HTERT RPE-1 (cell line): ENCODE measurements around the gene OR52D1.

Experiments used
- in situ Hi-C: fragments of 300-500 bp; cut with MboI; formaldehyde crosslinking; loops from 4 replicates; pipeline ENCODE4 v1.14.3; 2020; ENCODE audit warnings: low sequenced_read_pairs

The OR52D1 gene

DNA sequence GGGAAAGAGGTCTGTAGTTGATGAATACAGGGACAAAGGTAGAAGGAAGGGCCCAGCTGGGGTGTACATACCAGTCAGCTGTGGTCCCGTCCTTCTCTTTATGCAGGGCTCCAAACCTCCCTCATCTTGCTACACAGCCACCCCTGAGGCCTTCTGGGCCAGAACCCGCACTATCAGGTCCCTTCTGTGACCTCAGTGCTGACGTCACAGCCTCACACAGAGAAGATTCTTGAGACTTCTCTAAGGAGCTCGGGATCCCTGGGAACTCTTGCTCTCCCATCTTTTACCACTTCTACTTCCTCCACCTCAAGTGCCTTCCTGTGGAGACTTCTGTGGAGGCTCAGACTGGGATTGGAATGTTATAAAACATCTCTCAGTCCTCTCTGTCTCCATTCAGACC lies 21.3 kb downstream of the OR52D1 start, which contains the start of gene UBQLN3:
Gene UBQLN3, minus strand, starts transcription at position 155 of the 400 bp plus-strand sequence. CDS start 399 bp downstream, outside the sequence.
- in situ Hi-C loops, result no loop called here

DNA sequence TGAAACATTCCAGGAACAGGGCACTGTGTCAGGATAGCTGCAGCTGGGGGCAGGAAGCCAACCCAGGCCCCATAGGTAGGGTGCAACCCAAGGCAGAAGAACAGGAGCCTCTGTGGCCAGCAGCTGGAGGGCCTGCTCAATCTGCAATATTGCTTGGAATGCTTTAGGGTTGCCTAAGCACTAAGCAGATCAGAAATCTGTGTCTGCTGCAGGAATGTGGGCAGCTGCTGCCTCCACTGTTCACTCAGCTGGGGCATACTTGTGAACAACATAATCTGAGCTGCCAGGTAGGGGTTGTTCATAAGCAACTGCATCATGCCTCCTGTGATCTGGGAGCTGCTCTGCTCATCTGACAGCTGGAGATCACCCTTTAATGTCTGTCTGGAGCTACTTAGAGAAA lies 26.4 kb downstream of the OR52D1 start:
- in situ Hi-C loops, result no loop called here

DNA sequence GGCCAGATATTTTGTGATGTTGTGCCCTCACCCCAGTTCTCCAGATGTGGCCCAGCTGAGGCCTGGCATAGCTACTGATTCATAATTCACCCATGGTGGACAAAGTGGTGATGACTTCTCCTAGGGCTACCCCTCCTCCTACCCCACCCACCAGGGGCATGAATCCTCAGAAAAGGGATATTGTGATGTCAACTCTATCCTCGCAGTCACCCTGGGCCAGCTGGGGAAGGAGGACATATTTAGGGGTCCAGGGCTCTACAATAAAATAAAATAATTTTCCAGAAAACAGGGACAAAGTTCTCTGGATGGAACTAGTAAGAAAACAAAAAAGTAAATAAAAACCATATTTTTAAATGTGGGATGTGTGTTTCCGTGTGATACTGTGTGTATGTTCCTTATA lies 28.1 kb downstream of the OR52D1 start, which contains the start of gene UBQLNL:
Gene UBQLNL, minus strand, starts transcription at position 101 of the 400 bp plus-strand sequence. CDS start 258 bp downstream, outside the sequence.
- in situ Hi-C loops, result no loop called here

DNA sequence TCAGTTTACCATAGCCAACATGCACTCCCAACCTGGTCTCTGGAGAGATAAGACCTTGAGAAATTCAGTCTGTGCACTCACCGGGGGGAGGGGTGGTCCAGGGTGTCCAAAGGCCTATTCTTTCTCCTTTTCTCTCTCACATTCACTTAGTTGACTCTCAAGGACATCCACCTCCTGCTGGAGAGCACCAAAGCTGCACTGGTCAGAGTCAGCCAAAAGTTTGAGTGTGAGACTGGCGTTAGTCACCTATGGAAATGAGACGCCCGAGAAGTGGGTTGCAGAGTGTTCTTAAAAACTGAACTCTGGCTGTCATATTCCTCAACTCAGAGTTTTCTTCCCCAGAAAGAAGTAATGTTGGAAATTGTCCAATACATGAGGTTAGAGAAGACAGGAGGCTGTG lies 33.1 kb downstream of the OR52D1 start:
- in situ Hi-C loops, result no loop called here

DNA sequence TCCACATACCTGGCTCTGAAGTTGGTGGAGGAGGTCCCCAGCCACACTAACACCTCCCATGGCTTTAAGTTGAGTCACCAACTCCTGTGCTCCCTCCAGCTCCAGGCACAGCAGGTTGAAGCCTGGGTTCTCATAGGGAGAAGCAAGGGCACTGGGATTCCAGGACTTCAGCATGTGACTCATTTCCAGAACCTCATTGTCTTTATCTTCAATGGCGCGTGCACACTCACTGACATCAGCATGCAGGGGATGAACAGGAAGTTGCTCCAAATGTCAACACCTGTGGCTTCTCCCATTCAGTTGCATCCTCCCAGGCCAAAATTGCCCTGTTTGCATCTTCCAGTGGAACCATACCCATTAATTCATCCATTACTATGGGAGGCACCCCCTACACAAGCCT lies 33.8 kb downstream of the OR52D1 start:
- in situ Hi-C loops, result no loop called here

DNA sequence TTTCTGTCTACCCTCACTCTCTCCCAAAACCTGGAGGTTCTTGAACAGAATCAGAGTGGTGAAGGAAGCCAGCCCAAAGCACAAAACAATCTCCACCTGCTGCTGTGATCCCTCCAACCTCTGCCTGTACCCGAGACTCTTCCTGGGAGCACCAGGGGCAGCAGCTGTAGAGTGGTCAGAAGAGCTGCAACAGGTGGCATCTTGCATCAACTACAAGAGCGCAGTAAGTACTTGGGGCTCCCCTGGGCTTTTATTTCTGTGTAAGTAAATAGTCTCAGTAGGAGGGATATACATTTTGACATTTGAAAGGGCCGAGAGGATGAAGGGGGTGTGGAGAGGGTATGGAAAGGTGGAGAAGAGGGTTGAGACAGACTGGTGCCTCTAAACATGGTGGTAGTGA lies 36.3 kb downstream of the OR52D1 start:
- in situ Hi-C loops, result no loop called here

DNA sequence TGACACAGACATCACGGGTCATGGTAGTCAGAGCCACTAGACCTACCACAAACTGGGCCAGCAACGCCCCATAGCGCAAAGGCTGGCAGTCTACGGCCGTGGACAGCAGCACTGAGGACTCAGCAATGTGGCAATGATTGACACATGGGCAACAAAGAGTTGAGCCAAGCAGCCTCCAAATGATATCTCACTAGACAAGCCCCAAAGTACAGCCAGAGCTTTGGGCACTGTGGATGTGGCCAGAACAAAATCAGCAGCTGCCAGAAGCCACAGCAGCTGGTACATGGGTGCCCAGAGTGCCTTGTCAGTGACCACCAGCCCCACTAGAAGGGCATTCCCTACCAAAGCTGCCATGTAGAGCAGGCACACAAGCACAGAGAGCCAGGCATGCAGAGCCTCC lies 39.2 kb downstream of the OR52D1 start:
- in situ Hi-C loops, result no loop called here

DNA sequence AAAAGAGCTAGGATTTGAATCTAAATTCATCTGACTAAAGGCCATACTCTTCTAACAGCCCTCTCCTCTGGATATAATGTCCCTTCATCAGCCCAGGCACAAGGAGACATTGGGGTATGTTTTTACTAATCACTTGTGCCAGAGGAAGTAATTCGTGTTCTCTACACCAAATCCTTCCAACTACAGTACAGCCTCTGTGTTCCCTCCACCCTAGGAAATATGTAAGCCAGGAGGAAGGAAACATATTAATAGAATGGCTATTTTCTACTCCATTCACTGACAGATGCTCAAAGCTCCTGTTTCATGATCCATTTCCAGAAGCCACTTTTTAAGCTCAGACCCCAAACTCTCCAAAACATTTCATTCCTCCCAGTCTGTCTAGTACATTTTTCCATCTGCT lies 40.0 kb downstream of the OR52D1 start:
- in situ Hi-C loops, result no loop called here

DNA sequence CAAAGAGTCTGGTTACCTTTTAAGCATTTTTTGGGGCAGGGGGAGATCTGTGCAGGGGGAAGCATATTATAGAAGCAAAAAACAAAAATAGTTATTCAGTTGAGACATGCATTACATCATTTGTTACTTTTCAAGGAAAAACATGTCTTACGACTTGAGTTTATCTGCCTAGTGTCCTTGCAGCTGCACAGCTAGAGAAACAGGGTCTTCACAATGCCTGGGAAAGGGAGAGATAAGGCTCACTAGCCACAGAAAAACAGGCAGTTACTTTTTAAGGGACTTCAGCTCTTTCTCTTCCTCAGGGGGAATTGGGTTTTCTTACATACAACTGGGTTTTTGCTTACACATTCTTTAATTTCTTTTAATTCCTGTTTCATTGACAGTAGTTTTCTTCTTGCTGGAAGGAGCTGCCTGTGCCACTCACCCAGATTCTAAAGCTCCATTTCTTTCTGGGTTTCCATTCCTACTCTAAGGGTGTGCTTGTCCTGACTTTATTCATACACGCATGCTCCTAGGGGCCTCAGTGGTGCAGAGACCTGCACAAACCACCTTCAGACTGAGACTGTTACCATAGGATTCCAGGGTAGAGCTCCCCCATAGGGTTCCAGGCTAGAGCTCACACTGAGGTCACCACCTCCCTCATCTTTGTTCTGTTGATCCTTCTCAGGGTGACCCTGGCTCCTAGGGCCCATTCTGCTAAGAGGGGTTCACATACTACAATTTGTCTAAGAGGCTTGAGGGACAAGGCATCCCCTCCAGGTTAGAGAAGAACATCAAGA lies 42.8 kb downstream of the OR52D1 start:
- in situ Hi-C loops, result no loop called here

DNA sequence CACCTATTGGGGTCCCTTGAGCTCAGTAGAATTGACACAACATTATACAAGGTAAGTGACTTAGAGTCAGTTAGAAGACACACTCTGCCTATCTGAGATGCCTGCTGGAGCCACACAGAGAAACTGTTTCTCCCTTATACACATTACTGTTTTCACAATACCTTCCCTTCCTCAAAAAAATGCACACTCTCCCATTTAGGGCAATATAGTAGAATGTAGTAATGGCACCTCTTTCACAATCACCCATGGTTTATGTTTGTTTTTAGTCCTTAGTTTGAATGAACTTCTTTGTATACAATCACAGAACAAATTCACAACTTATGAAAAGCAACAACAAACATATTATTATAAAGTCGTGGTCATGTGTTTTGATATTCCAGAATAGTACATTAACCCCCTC lies 45.6 kb downstream of the OR52D1 start:
- in situ Hi-C loops, result no loop called here

DNA sequence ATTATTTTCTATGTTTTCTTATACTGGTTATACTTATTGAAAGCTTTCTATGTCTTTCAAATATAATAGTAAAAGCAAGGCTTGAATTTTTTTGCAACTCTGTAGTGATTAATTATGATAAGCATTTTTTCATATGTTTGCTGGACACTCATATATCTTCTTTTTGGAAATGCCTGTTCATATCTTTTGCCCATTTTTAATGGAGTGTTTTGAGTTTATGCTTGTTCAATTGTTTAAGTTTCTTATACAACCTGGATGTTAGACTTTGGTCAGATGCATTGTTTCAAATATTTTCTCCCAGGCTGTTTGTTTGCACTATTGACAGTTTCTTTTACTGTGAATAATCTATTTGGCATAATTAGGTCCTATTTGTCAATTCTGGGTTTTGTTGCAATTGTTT lies 48.0 kb downstream of the OR52D1 start:
- in situ Hi-C loops, result no loop called here
